Panc1 (cell line): ENCODE results near the gene KISS1R. TPM values are rescaled to one million over a fixed set of nuclear protein-coding genes. Genes with fewer than 3 reads are reported as not detected.

Source experiments
- ATAC-seq: fragments of 200-7000 bp; cut with Tn5 transposase; 2 replicates; pipeline ENCODE4 v1.9.1; 2020; ENCODE audit warnings: mild to moderate bottlenecking, moderate library complexity
- BruUV-seq: library from RNA; stranded (reverse); fragments of 400-500 nt; replicated peaks from 2 replicates; lab custom pipeline; 2021; lab: Mats Ljungman, UMichigan
- CTCF ChIA-PET: fragments of 300-600 bp; sonication (Branson Sonifier 250); formaldehyde crosslinking; loops from one replicate; lab custom pipeline; 2022; ENCODE audit warnings: antibody characterized with exemption; lab: Charles Lee
- POLR2A ChIA-PET: fragments of 300-600 bp; sonication (Branson Sonifier 250); formaldehyde crosslinking; loops from one replicate; lab custom pipeline; 2022; ENCODE audit warnings: antibody characterized with exemption; lab: Charles Lee
- DNase-seq: peaks from one replicate; pipeline ENCODE4 v3.0.0-alpha.2; 2010; ENCODE audit warnings: low read depth, low spot score
- H3K27ac ChIP-seq: 2 replicates; pipeline ENCODE4 v1.5.1; 2011; ENCODE audit warnings: mild to moderate bottlenecking, low read length, inconsistent platforms
- H3K27me3 ChIP-seq: fragments of 200-500 bp; sonication (Bioruptor generic); 2 replicates; pipeline ENCODE4 v1.6.0; 2014; ENCODE audit warnings: low read length, inconsistent platforms; ENCODE audit not compliant: control insufficient read depth, insufficient read depth
- H3K36me3 ChIP-seq: fragments of 200-500 bp; sonication (Bioruptor generic); 2 replicates; pipeline ENCODE4 v1.5.1; 2014; ENCODE audit warnings: inconsistent platforms, mild to moderate bottlenecking, low read length, moderate library complexity; ENCODE audit not compliant: control insufficient read depth, insufficient read depth
- H3K4me1 ChIP-seq: 2 replicates; pipeline ENCODE4 v1.5.1; 2011; ENCODE audit warnings: inconsistent platforms, mild to moderate bottlenecking, low read length, moderate library complexity; ENCODE audit not compliant: control insufficient read depth, insufficient read depth
- H3K4me3 ChIP-seq, 2 experiments: 2 replicates each; pipeline ENCODE4 v1.5.1; 2011 to 2012; ENCODE audit warnings: low read depth in 2 of 2, low read length in 2 of 2, mild to moderate bottlenecking in 2 of 2, inconsistent platforms in 1 of 2, moderate library complexity in 1 of 2
- H3K9me3 ChIP-seq: fragments of 200-500 bp; sonication (Bioruptor generic); 2 replicates; pipeline ENCODE4 v1.5.1; 2014; ENCODE audit warnings: low read depth, mild to moderate bottlenecking, inconsistent platforms, low read length, moderate library complexity; ENCODE audit not compliant: control insufficient read depth, insufficient read depth
- POLR2AphosphoS5 ChIP-seq: IDR thresholded peaks from 2 replicates; pipeline ENCODE4 v1.6.1; 2012; ENCODE audit warnings: mild to moderate bottlenecking, low read depth, low read length, moderate library complexity
- SIN3A ChIP-seq: IDR thresholded peaks from 2 replicates; pipeline ENCODE4 v1.6.1; 2012; ENCODE audit warnings: low read depth, mild to moderate bottlenecking, low read length, moderate library complexity, borderline replicate concordance; ENCODE audit not compliant: insufficient read depth
- TCF7L2 ChIP-seq: IDR thresholded peaks from 2 replicates; pipeline ENCODE4 v1.6.1; 2011; ENCODE audit warnings: mild to moderate bottlenecking, low read depth, low read length, inconsistent platforms
- in situ Hi-C: cut with HindIII; loops from 2 replicates; pipeline ENCODE4 v1.10.0; 2016; ENCODE audit warnings: low sequenced_read_pairs, low pct_unique_long_range_greater_than_20kb
- intact Hi-C: fragments of 100-400 bp; cut with micrococcal nuclease; formaldehyde crosslinking; loops from one replicate; pipeline ENCODE4 v1.10.0; 2022; ENCODE audit not compliant: unreplicated experiment
- total RNA-seq: library from RNA; stranded (reverse); gene quantifications from one replicate; pipeline ENCODE4 v1.2.1, GENCODE V29; 2021; ENCODE audit not compliant: unreplicated experiment
- TF ChIP-seq, protein P1 (sequence below), 2 experiments: IDR thresholded peaks; 2 replicates each; pipeline ENCODE4 v1.6.1; 2011 to 2012; ENCODE audit warnings: low read depth in 2 of 2, control low read depth in 1 of 2, low read length in 1 of 2, mild to moderate bottlenecking in 1 of 2, moderate library complexity in 1 of 2; ENCODE audit not compliant: insufficient read depth in 1 of 2
- TF ChIP-seq, protein P2 (sequence below): fragments of 450-650 bp; IDR thresholded peaks from 2 replicates; pipeline ENCODE4 v1.5.1; 2017; ENCODE audit warnings: mild to moderate bottlenecking

KISS1R gene
- total RNA-seq, 1 experiment from 2014 or later = 0.92 TPM

DNA sequence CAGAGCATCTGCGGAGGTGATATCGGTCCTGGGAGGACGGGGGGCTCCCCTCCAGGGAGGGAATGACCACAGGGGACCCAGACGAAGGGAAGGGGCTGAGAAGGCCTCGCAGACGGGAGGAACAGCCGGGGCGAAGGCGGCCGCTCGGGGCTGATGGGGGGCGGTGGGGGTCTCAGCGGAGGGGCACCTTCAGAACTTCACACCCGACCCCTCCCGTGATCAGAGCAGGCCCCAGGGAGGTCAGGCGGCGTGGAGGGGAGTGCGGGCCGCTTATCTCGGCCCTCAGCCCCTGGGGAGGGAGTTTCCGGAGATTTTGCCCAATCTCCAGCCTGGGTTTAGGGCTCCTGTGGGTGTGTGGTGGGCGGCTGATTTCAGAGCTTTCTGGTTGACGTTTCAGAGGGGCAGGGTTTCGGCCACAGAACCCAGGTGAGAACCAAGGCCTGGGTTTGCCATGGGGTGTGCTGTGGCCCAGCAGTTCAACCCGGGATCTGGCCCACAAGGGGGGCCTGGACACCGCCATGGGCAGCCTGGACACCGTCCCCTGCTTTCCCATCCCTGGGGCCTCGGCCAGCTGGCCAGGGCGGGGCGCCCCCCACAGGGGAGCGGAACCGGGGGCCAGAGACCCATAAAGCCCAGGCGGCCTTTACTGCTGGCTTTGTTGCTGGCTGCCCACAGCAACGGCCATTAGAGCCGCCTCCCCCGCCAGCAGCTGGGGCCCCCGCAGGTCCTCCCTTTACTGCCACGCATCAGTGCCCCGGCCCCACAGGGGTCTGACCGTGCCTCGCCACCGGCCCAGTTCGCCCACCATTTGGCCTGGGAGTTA, 37.8 kb downstream of the KISS1R start:
- ATAC-seq (peak; percentile 43), DNase-seq (no peak)
- TF ChIP-seq POLR2AphosphoS5 (no peak), TCF7L2 (no peak), SIN3A (no peak)
- TF ChIP-seq, protein P1, sequence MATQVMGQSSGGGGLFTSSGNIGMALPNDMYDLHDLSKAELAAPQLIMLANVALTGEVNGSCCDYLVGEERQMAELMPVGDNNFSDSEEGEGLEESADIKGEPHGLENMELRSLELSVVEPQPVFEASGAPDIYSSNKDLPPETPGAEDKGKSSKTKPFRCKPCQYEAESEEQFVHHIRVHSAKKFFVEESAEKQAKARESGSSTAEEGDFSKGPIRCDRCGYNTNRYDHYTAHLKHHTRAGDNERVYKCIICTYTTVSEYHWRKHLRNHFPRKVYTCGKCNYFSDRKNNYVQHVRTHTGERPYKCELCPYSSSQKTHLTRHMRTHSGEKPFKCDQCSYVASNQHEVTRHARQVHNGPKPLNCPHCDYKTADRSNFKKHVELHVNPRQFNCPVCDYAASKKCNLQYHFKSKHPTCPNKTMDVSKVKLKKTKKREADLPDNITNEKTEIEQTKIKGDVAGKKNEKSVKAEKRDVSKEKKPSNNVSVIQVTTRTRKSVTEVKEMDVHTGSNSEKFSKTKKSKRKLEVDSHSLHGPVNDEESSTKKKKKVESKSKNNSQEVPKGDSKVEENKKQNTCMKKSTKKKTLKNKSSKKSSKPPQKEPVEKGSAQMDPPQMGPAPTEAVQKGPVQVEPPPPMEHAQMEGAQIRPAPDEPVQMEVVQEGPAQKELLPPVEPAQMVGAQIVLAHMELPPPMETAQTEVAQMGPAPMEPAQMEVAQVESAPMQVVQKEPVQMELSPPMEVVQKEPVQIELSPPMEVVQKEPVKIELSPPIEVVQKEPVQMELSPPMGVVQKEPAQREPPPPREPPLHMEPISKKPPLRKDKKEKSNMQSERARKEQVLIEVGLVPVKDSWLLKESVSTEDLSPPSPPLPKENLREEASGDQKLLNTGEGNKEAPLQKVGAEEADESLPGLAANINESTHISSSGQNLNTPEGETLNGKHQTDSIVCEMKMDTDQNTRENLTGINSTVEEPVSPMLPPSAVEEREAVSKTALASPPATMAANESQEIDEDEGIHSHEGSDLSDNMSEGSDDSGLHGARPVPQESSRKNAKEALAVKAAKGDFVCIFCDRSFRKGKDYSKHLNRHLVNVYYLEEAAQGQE (IDR thresholded peaks at IDR 0.05; ENCODE audit: insufficient read depth in 1 of 2, low read depth in 2 of 2, low read length in 1 of 2) = no peak
- TF ChIP-seq, protein P2, sequence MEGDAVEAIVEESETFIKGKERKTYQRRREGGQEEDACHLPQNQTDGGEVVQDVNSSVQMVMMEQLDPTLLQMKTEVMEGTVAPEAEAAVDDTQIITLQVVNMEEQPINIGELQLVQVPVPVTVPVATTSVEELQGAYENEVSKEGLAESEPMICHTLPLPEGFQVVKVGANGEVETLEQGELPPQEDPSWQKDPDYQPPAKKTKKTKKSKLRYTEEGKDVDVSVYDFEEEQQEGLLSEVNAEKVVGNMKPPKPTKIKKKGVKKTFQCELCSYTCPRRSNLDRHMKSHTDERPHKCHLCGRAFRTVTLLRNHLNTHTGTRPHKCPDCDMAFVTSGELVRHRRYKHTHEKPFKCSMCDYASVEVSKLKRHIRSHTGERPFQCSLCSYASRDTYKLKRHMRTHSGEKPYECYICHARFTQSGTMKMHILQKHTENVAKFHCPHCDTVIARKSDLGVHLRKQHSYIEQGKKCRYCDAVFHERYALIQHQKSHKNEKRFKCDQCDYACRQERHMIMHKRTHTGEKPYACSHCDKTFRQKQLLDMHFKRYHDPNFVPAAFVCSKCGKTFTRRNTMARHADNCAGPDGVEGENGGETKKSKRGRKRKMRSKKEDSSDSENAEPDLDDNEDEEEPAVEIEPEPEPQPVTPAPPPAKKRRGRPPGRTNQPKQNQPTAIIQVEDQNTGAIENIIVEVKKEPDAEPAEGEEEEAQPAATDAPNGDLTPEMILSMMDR = no peak
- Histone ChIP-seq H3K27me3 (no peaks in the 10 kb centered on the region), H3K27ac (0 out of 2 replicates have a peak overlapping the region, but pooled peaks have one; percentile 39), H3K4me3 (no peak overlapping the region), H3K4me1 (peaks cover 29% of the 10 kb centered on the region), H3K9me3 (no peaks in the 10 kb centered on the region), H3K36me3 (no peaks in the 10 kb centered on the region)
- in situ Hi-C loops = no loop called here
- CTCF ChIA-PET = no interaction called here
- intact Hi-C loops = no loop called here
- POLR2A ChIA-PET = no interaction called here
- BruUV-seq = no TSS peak

- POLR2A ChIA-PET = no interaction called here
- no peak for ATAC-seq
Observed at GRCh38 chr19:955803-956765, 39.0 kb downstream of the KISS1R start.

More at GRCh38 chr19:955803-956765, 39.0 kb downstream of the KISS1R start:
- no peak for TF ChIP-seq POLR2AphosphoS5
- TF ChIP-seq, protein P2 = no peak
- CTCF ChIA-PET = interaction anchor here (0.6 kb wide), 1 partner anchor 11 kb away, joined by 3 read pairs; no protein-coding TSS in a partner anchor
- DNase-seq = no peak
- no peaks in the 10 kb centered on the region for H3K27me3 ChIP-seq
- no peaks in the 10 kb centered on the region for H3K36me3 ChIP-seq
- H3K4me1 ChIP-seq = peaks cover 29% of the 10 kb centered on the region
- in situ Hi-C loops (no loop called here), intact Hi-C loops (no loop called here)
- peak overlapping the region; percentile 69 for H3K27ac ChIP-seq
- H3K9me3 ChIP-seq = no peaks in the 10 kb centered on the region
- no TSS peak for BruUV-seq
- no peak overlapping the region for H3K4me3 ChIP-seq
